ENCODE data around the gene LBH. TPM values are rescaled to one million over a fixed set of nuclear protein-coding genes. Genes with fewer than 3 reads are reported as not detected.

The LBH gene
- polyA plus RNA-seq, 1 of the 3 experiments (the other 2 are of a cell fraction), result 22.8 TPM

DNA sequence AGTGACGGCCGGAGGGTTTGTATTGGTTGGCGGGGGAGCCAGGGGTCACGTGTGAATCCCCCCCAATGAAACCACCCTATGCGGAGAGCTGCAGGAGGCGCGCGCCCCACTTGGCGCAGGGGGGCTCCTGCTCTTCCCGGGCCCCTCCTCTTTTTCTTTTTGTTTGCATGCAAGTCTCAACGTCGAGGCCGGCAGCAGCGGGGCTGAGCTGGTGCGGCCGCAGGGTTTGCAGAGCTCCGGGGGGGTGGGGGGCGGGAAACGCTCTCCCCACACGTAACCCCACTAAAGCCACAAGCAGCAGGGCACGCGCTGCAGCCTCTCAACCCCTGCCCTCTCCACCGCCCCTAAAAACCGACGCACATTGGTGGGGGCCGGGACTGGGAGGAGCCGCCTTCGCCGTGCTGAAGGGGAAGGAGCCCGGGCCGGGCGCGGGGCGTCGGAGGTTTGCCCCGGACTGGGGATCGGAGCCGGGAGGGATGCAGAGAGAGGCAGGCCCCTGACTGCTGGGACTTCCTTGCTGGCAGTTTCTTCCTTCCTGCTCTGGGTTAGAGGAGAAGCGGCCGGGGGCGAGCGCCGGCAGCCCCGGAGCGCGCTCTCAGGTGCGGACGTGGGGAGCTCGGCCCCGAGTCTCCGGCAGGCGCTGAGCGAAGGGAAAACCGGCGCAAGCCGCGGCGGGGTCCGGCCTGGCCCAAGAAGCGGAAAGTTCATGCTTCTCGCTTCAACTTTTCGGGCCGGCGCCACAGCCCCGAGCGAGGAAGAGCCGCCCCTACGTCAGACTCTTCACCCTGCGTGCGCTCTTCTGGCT lies 864 bp downstream of the LBH start (continued):
- TF ChIP-seq, protein P1, sequence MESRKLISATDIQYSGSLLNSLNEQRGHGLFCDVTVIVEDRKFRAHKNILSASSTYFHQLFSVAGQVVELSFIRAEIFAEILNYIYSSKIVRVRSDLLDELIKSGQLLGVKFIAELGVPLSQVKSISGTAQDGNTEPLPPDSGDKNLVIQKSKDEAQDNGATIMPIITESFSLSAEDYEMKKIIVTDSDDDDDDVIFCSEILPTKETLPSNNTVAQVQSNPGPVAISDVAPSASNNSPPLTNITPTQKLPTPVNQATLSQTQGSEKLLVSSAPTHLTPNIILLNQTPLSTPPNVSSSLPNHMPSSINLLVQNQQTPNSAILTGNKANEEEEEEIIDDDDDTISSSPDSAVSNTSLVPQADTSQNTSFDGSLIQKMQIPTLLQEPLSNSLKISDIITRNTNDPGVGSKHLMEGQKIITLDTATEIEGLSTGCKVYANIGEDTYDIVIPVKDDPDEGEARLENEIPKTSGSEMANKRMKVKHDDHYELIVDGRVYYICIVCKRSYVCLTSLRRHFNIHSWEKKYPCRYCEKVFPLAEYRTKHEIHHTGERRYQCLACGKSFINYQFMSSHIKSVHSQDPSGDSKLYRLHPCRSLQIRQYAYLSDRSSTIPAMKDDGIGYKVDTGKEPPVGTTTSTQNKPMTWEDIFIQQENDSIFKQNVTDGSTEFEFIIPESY (IDR thresholded peaks at IDR 0.05; ENCODE audit: borderline replicate concordance, low read depth), result no peak
- TF ChIP-seq ELF1 (IDR thresholded peaks at IDR 0.05) (no peak), RCOR1 (IDR thresholded peaks at IDR 0.05; ENCODE audit: low read length) (no peak), TAF1 (IDR thresholded peaks at IDR 0.05; ENCODE audit: borderline replicate concordance, low read depth, low read length) (no peak), TCF12 (IDR thresholded peaks at IDR 0.05) (no peak), FOSL2 (IDR thresholded peaks at IDR 0.05; ENCODE audit: borderline replicate concordance, low read depth) (no peak), EZH2phosphoT487 (IDR thresholded peaks at IDR 0.05; ENCODE audit: borderline replicate concordance, low read depth) (no peak), RFX5 (IDR thresholded peaks at IDR 0.05; ENCODE audit: low read length) (no peak)
- TF ChIP-seq, protein P2, sequence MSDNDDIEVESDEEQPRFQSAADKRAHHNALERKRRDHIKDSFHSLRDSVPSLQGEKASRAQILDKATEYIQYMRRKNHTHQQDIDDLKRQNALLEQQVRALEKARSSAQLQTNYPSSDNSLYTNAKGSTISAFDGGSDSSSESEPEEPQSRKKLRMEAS (IDR thresholded peaks at IDR 0.05; ENCODE audit: low read depth), result peak; percentile 16; the same call in 1 of the 2 replicates
- TF ChIP-seq, protein P3, sequence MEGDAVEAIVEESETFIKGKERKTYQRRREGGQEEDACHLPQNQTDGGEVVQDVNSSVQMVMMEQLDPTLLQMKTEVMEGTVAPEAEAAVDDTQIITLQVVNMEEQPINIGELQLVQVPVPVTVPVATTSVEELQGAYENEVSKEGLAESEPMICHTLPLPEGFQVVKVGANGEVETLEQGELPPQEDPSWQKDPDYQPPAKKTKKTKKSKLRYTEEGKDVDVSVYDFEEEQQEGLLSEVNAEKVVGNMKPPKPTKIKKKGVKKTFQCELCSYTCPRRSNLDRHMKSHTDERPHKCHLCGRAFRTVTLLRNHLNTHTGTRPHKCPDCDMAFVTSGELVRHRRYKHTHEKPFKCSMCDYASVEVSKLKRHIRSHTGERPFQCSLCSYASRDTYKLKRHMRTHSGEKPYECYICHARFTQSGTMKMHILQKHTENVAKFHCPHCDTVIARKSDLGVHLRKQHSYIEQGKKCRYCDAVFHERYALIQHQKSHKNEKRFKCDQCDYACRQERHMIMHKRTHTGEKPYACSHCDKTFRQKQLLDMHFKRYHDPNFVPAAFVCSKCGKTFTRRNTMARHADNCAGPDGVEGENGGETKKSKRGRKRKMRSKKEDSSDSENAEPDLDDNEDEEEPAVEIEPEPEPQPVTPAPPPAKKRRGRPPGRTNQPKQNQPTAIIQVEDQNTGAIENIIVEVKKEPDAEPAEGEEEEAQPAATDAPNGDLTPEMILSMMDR (IDR thresholded peaks at IDR 0.05), result no peak

DNA sequence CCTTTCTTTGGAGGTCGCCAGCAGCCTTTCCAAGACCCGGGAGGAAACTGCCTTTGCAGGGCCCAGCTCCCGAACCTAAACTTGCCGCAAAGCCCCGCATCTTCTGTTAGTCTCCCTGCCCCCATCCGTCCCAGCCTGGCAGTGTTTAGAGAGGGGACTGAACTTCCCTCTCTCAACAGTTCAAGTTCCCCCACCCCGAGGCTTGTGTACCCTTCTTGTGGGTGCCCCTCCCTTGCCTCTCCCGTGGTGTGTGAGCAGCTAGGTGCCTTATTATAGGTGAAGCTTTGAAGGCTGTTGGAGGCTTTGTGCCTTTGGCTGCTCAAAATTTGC lies 1.4 kb downstream of the LBH start:
- WGBS (ENCODE audit: low lambda C conversion rate), result 13% methylated on average over 8 of the region's 8 CpGs
- TF ChIP-seq POLR2AphosphoS5 (IDR thresholded peaks at IDR 0.05; ENCODE audit: low read depth, low read length), result no peak
- TF ChIP-seq RAD21 (IDR thresholded peaks at IDR 0.05; ENCODE audit: low read length), result no peak; the same call in 1 of the 2 replicates
- TF ChIP-seq FOXM1 (IDR thresholded peaks at IDR 0.05; ENCODE audit: low read depth), result no peak
- TF ChIP-seq, protein P2 (IDR thresholded peaks at IDR 0.05; ENCODE audit: low read depth), result no peak
- Histone ChIP-seq H3F3A (replicated peaks; ENCODE audit: insufficient read depth) (peaks cover 5% of the 10 kb centered on the region), H3K9me2 (no peaks in the 10 kb centered on the region), H3K79me2 (ENCODE audit: insufficient read depth) (peaks cover 61% of the 10 kb centered on the region), H3K27me3 (ENCODE audit: insufficient read depth) (no peaks in the 10 kb centered on the region), H4K20me1 (ENCODE audit: insufficient read depth) (peaks cover 19% of the 10 kb centered on the region), H3K9me3 (no peaks in the 10 kb centered on the region), H2AFZ (ENCODE audit: low read depth) (peak overlapping the region; percentile 90; the same call in 1 of the 2 replicates), H3K27ac (ENCODE audit: low read depth in 2 of 2, low read length in 1 of 2) (peak overlapping the region in 1 of 2 experiments; percentile 49; a peak in 1 of 4 replicates), H3K36me3 (replicated peaks in 1 of 2; ENCODE audit: control insufficient read depth in 1 of 2, insufficient read depth in 2 of 2, low read length in 1 of 2) (peaks cover 4 to 7% of the 10 kb centered on the region in 2 experiments), H3K4me1 (ENCODE audit: control insufficient read depth in 1 of 2, insufficient read depth in 2 of 2, low read depth in 1 of 2, low read length in 1 of 2) (peaks cover 4 to 22% of the 10 kb centered on the region in 2 experiments; a peak in 2 of 4 replicates), H3K4me2 (peak overlapping the region; percentile 96), H3K4me3 (ENCODE audit: low read depth in 2 of 2, low read length in 1 of 2) (peak overlapping the region; percentile 73 to 92), H3K9ac (peak overlapping the region; percentile 86)
- ChIA-PET POLR2A (interaction anchor here (1.1 to 1.2 kb wide), 2 partner anchors 189 to 214 kb away, joined by 4 to 6 read pairs; partner anchors contain the start of gene LCLAT1), CTCF (interaction anchor here (1.4 to 18.6 kb wide), 5 partner anchors 25 to 478 kb away, joined by 3 to 262 read pairs (median 19); no protein-coding TSS in a partner anchor)
- DNase-seq, result no peak

All from SK-N-SH (cell line).